GM18858 (cell line): ENCODE data around the gene HS3ST3A1.

Experiments
- ATAC-seq: cut with Tn5 transposase; IDR thresholded peaks from one replicate; pipeline ENCODE4 v1.9.1; 2021; ENCODE audit not compliant: unreplicated experiment

Gene HS3ST3A1

GRCh38 chr17:13457783-13458182 lies 143.9 kb downstream of the HS3ST3A1 start:
- ATAC-seq: no peak
